ENCODE measurements around the gene SETD1A.
A peak's percentile ranks its signal among the peaks of the same experiment; 100 is the strongest.

SETD1A gene

GRCh38 chr16:31020536-31020935 is 63.0 kb downstream of the SETD1A start:
- no peak for DNase-seq (ENCODE audit: low read depth)

DNA sequence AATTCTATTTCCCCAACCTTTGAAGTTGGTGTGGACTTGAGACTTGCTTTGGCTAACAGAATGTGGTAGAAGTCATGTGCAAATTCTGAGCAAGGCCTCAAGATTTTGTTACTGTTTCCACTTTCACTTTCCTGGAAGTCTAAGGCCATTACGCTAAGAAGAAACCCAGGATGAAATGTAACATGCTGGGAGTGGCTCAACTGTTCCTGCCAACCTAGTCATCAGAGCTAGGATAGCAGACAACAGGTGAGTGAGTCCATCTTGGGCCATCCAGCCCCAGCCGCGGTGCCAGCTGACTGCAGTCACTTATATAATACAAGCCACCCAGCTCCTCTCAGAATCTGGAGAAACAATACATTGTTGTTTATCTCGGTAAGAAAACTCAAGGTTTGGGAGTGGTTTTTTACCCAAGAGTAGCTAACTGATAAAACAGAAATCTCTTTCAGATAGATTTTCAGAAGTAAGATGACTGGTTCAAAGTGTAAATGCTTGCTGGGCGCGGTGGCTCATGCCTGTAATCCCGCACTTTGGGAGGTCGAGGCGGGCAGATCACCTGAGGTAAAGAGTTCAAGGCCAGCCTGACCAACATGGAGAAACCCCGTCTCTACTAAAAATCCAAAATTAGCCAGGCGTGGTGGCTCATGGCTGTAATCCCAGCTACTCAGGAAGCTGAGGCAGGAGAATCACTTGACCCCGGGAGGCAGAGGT is 65.1 kb downstream of the SETD1A start:
- DNase-seq (ENCODE audit: low read depth) = no peak

DNA sequence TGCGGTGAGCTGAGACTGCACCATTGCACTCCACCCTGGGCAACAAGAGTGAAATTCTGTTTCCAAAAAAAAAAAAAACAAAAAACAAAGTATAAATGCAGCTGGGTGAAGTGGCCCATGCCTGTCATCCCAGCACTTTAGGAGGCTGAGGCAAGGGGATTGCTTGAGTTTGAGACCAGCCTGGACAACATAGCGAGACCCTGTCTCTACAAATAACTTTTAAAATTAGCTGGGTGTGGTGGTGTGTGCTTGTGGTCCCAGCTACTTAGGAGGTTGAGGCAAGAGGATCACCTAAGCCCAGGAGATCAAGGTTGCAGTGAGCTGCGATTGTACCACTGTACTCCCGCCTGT is 65.7 kb downstream of the SETD1A start:
- no peak for DNase-seq (ENCODE audit: low read depth)

- no peak for DNase-seq (ENCODE audit: low read depth)
Observed at GRCh38 chr16:31023627-31024226, 66.2 kb downstream of the SETD1A start.

- DNase-seq (ENCODE audit: low read depth) = no peak
Observed at GRCh38 chr16:31025339-31025738, 67.8 kb downstream of the SETD1A start.

DNA sequence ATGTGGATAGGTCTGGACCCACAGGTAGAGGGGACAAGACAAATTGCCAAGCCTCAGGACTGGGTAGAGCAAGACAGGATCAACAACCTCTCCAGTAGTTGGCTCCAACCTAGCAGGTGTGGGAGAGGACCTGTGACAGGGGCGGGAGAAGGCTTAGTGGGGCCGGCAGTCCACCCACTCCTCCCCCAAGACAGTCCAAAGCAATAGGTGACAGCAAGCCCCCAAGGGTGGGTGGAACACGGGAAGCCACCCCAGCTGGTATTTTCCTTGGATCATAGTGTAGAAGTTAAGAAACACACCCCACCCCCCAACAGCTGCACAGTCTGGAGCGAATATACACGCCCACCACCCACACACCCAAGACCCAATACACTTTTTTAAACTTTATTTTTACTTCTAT is 71.7 kb downstream of the SETD1A start:
- DNase-seq (ENCODE audit: low read depth) = no peak

DNA sequence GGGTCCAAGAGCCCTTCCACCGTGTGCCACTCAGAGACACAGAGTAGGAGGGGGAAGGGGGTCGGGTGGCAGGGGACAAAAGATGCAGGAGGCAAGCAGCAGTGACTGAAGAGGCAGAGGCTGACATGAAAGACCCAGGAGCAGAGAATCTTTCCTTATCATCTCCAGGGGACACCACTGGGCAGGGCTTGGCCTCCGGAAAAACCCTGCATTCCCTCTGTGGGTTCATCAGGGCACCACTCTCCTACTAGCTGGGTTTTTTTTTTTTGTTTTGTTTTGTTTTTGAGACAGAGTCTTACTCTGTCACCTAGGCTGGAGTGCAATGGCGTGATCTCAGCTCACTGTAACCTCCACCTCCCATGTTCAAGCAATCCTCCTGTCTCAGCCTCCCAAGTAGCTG is 73.7 kb downstream of the SETD1A start:
- no peak for DNase-seq (ENCODE audit: low read depth)

- DNase-seq (ENCODE audit: low read depth) = peak; percentile 95
Observed at GRCh38 chr16:31032736-31033708, 75.5 kb downstream of the SETD1A start, which contains the start of gene STX4. TSS of gene STX4 (plus strand) at chr16:31033558. CDS start at chr16:31033806, 248 bp downstream.

DNA sequence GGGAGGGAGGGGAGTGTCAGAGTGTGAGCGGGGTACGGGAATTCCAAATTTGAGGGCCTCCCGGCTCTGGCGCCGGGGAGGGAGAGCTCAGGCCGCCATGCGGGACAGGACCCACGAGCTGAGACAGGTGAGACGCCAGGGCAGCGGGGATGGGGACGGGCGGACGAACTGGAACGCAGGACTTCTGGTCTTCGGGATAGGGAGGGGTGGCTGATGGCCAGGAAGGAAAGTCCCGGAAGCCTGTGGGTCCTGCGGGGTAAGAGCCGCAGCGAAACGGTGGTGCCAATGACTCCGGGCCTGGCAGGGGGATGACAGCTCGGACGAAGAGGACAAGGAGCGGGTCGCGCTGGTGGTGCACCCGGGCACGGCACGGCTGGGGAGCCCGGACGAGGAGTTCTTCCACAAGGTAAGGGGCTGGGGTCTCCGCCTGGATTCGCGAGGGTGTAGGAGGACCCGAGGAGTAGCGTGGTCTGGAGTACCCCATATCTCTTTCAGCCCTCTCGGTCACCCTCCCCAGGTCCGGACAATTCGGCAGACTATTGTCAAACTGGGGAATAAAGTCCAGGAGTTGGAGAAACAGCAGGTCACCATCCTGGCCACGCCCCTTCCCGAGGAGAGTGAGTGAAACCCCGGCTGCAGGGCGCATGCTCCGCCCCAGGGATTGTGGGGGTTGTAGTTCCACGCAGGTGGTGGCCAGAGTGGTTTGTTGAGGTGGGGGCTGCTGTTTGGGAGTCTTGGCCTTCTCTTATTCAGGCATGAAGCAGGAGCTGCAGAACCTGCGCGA is 76.3 kb downstream of the SETD1A start:
- DNase-seq (ENCODE audit: low read depth) = peak; percentile 78
